ENCODE results near the gene SHROOM3.

The SHROOM3 gene

DNA sequence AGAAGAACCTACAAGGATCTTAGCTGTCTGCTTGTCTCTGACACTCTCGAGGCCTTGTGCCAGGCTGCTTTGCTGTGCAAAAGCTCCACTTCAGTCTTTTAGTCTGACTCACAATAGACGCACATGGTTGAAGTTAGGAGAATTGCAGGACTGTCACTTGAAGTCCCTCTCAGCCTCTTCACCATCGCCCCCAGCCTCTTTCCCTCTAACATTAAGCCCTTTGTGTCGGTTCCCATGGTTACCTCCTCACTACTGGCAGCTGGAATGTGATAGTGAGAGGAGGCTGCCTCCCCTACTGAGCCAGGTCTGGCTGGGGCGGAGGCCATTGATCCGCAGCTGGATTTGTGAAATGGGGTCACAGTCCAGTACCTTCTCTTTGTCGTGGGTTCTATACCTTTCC is 261.1 kb downstream of the SHROOM3 start:
- H3K9ac ChIP-seq (ENCODE audit: low read depth, low read length), result no peak overlapping the region
- no peaks in the 10 kb centered on the region for H3K9me3 ChIP-seq (ENCODE audit: control insufficient read depth, insufficient read depth, low read length)
- 0 out of 2 replicates have a peak, but pooled peaks cover 2% of the 10 kb centered on the region for H3K36me3 ChIP-seq (ENCODE audit: insufficient read depth, low read length)
- peaks cover 35% of the 10 kb centered on the region for H3K4me1 ChIP-seq (ENCODE audit: insufficient read depth, low read length)

DNA sequence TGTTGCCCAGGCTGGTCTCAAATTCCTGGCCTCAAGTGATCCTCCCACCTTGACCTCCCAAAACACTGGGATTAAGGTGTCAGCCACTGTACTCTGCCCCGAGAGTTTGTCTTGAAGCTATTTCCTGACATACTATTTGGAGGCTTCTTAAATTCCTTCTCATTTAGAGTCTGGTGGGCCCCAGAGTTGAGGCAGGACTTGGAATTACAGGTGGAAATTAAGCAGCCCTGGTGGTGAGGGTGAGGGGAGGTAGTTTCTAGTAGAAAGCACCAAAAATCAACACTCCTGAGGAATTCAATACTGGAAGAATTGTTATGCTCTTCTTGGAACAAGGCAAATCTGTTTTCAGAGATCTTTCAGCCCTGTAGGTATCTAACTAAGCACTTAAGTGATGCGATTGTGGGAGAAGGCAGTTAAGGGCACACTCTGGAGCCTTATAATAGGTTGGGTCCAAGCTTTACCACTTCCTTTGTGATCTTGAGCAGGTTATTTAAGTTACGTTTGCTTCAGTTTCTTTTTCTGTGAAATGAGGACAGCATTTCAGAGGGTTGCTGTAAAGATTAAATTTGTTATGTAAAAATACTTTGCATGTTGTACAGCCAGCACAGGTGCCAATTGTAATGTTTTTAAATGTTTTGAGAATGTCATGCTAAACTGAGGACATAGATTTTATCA is 262.2 kb downstream of the SHROOM3 start:
- Histone ChIP-seq H3K9me3 (ENCODE audit: control insufficient read depth, insufficient read depth, low read length) (no peaks in the 10 kb centered on the region), H3K36me3 (ENCODE audit: insufficient read depth, low read length) (0 out of 2 replicates have a peak, but pooled peaks cover 2% of the 10 kb centered on the region), H3K4me1 (ENCODE audit: insufficient read depth, low read length) (peaks cover 36% of the 10 kb centered on the region), H3K9ac (ENCODE audit: low read depth, low read length) (no peak overlapping the region)

DNA sequence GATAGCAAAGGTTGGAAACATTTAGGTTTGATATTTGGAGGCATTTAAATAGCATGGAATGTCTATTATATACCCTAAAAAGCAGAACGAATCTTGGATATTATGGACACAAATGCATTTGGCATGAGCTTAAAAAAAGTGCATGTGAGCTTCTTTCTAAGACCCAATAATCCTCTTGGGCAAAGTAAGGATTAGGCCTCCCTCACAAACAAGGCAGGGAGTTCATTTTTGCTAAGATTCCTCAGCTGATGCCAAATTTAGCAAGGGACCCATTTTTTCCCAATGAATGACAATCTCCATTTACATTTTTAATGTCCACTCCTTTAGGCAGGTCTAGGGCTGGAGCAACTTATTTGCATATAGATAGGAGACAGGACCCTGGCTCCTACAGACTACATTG is 263.1 kb downstream of the SHROOM3 start:
- Histone ChIP-seq H3K9ac (ENCODE audit: low read depth, low read length) (no peak overlapping the region), H3K4me1 (ENCODE audit: insufficient read depth, low read length) (peaks cover 45% of the 10 kb centered on the region), H3K9me3 (ENCODE audit: control insufficient read depth, insufficient read depth, low read length) (no peaks in the 10 kb centered on the region), H3K36me3 (ENCODE audit: insufficient read depth, low read length) (0 out of 2 replicates have a peak, but pooled peaks cover 2% of the 10 kb centered on the region)

DNA sequence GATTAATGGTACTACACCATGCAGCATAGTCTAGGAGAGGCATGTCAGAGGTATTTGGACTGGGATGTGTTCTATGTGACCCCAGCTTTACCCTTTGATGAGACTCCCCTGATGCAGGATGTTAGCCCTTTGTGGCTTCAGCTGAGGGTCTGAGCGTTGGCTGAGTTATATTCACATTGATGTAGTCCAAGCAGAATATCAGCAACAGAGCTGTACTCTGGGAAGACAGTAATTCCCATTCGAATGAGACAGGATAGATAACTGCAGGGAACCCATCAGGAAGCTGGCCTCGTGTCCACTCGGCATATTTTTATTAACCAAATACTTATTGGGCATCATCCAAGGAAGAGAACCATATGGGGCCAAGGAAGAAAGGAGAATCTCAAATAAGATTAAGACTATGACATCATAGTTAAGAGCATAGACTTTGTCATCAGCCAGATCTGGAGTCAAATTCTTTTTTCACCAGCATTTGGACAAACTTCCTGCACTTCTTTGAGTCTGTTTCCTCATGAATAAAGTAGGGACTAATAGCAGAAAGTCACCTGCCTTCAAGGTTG is 264.8 kb downstream of the SHROOM3 start:
- Histone ChIP-seq H3K9me3 (ENCODE audit: control insufficient read depth, insufficient read depth, low read length) (no peaks in the 10 kb centered on the region), H3K9ac (ENCODE audit: low read depth, low read length) (no peak overlapping the region), H3K4me1 (ENCODE audit: insufficient read depth, low read length) (peaks cover 62% of the 10 kb centered on the region), H3K36me3 (ENCODE audit: insufficient read depth, low read length) (0 out of 2 replicates have a peak, but pooled peaks cover 2% of the 10 kb centered on the region)

DNA sequence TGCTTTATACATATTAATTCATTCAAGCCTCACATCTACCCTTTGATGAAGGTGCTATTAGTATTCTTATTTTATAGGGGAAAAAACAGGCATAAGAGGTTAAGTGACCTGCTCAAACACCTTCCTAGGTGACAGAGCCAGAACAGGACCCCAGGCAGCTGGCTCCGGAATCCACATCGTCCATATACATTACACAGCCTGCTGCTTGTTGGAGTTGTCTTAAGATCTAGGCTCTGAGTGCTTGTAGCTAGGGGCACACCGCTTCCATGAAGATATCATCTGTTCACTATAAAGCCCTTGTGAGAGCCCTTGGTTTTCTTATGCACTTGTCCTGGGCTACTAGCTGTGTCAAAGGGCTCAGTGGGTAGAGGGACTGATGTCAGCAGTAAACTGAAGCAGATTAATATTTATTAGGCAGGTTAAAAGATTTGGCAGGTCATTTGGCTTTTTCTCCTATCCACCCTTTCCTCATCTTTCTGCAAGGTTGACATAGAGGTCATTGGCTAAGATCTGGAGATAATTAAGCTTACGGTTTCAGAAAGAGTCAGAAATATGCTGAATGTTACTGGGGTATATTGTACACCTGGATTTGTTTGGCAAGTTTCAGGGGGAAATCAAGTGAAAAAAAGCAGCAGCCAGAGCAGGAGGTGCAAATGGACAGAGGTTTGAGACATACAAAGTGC is 267.6 kb downstream of the SHROOM3 start:
- Histone ChIP-seq H3K4me1 (ENCODE audit: insufficient read depth, low read length) (peaks cover 59% of the 10 kb centered on the region), H3K9ac (ENCODE audit: low read depth, low read length) (no peak overlapping the region)

DNA sequence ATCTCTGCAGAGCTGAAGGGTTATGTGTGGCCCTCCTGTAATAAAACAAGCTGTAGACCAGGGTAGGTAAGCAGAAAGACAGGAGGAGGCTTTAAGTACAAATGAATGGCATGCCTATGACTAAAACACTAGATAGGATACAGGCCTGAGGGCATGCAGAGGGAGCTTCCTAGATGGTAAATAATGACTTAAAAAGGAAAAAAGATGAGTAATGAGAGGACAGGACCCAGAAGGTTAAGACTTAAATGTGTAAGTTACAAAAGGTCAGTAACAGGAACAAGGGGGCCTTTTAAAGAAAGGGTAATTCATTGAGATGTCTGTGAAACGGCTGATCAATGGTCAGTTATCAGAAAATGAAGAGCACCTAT is 268.1 kb downstream of the SHROOM3 start:
- H3K9ac ChIP-seq (ENCODE audit: low read depth, low read length), result no peak overlapping the region
- no peaks in the 10 kb centered on the region for H3K9me3 ChIP-seq (ENCODE audit: control insufficient read depth, insufficient read depth, low read length)
- peaks cover 54% of the 10 kb centered on the region for H3K4me1 ChIP-seq (ENCODE audit: insufficient read depth, low read length)
- H3K36me3 ChIP-seq (ENCODE audit: insufficient read depth, low read length), result 0 out of 2 replicates have a peak, but pooled peaks cover 2% of the 10 kb centered on the region

More for the DNA sequence above, 267.6 kb downstream of the SHROOM3 start:
- Histone ChIP-seq H3K36me3 (ENCODE audit: insufficient read depth, low read length) (0 out of 2 replicates have a peak, but pooled peaks cover 2% of the 10 kb centered on the region), H3K9me3 (ENCODE audit: control insufficient read depth, insufficient read depth, low read length) (no peaks in the 10 kb centered on the region)

DNA sequence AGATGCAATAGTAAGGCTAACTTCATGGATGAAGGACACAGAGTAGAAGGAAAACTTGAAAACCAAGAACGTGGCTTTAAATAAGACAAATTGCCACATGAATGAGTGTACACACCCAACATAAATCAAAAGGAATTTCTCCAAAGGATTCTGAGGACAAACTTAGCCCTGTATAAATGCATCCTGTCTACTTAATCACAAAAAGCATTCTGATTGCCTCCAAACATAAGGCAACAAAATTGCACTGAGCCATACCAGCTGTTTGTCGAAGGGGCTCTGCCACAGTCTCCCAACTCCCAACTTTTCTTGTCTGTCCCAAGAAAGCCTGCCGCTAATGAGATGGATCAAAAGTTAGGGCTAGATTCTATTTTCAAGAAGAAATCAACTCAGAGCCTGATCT is 268.6 kb downstream of the SHROOM3 start:
- H3K4me1 ChIP-seq (ENCODE audit: insufficient read depth, low read length), result peaks cover 52% of the 10 kb centered on the region

DNA sequence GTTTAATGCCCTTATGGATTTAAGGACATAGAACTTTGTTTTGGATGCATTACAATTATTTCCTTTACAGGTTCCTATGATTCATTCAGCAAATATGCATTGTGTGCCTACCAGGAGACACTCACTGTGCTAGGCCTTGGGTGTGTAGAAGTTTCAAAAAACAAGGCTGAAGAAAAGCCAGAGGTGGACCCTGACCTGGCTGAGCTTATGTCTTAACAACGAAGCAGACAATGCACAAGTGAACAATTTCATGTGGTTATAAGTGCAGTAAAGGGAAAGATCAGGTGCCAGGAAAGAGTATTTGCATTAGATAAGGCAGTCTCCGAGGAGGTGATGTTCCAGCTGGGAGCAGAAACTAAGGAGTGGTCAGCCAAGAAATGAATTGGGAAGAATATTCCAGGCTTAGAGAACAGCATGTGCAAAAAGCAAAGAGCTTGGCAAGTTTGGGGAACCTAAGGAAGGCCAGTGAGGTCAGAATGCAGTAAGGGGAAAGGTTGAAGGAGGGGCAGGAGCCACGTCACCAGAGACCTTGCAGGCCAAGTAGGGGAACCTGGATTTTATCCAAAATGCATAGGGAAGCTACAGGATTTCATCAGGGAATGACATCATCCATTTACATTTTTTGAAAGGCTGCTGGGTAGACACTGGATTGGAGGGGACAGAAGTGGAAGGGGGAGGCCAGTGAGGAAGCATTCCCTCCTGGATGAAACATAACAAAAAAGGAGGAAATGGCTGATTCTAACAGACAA is 269.3 kb downstream of the SHROOM3 start:
- H3K9ac ChIP-seq (ENCODE audit: low read depth, low read length), result peak overlapping the region; percentile 4; the same call in 1 of the 2 replicates
- H3K9me3 ChIP-seq (ENCODE audit: control insufficient read depth, insufficient read depth, low read length), result no peaks in the 10 kb centered on the region
- peaks cover 55% of the 10 kb centered on the region for H3K4me1 ChIP-seq (ENCODE audit: insufficient read depth, low read length)
- no peaks in the 10 kb centered on the region for H3K36me3 ChIP-seq (ENCODE audit: insufficient read depth, low read length)

More for the DNA sequence above, 268.6 kb downstream of the SHROOM3 start:
- no peak overlapping the region for H3K9ac ChIP-seq (ENCODE audit: low read depth, low read length)
- H3K9me3 ChIP-seq (ENCODE audit: control insufficient read depth, insufficient read depth, low read length), result no peaks in the 10 kb centered on the region
- H3K36me3 ChIP-seq (ENCODE audit: insufficient read depth, low read length), result no peaks in the 10 kb centered on the region

DNA sequence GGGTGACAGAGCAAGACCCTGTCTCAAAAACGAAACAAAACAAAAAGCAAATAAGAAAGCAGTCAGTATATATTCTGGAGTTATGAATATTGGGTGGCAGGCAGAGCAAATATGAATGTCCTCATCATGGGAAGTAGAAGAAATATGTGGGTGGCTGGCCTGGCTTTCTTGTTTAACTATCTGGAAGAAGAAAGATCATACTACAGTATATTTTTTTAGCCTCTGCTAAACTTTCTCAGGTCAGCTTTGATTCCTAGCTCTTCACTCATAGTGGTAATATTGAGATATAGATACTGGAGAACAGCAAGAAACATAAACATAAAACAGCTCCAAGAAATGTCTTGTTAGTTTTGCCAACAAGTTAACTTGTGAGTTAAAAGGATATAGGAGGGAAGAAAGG is 270.4 kb downstream of the SHROOM3 start:
- H3K9me3 ChIP-seq (ENCODE audit: control insufficient read depth, insufficient read depth, low read length), result no peaks in the 10 kb centered on the region
- no peaks in the 10 kb centered on the region for H3K36me3 ChIP-seq (ENCODE audit: insufficient read depth, low read length)
- H3K9ac ChIP-seq (ENCODE audit: low read depth, low read length), result no peak overlapping the region
- peaks cover 58% of the 10 kb centered on the region for H3K4me1 ChIP-seq (ENCODE audit: insufficient read depth, low read length)

DNA sequence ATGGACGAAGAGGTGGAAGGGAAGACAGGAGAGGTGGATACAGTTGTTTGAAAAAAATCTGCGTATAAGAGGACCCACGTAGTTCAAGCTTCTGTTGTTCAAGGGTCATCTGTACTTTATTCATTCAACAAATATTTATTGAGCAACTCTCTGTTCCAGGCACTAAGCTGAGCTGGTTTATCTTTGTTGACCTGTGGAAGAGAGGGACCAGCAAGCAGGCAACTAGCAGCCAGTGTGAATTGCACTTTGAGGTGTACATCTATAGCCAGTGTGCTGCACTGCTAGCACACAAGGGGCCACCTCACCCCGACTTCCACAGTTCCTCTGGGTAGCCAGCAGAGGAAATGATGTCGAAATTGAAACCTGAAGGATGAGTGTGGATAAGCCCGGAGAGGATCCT is 271.6 kb downstream of the SHROOM3 start:
- H3K9ac ChIP-seq (ENCODE audit: low read depth, low read length), result no peak overlapping the region
- no peaks in the 10 kb centered on the region for H3K9me3 ChIP-seq (ENCODE audit: control insufficient read depth, insufficient read depth, low read length)
- peaks cover 52% of the 10 kb centered on the region for H3K4me1 ChIP-seq (ENCODE audit: insufficient read depth, low read length)
- H3K36me3 ChIP-seq (ENCODE audit: insufficient read depth, low read length), result peaks cover 7% of the 10 kb centered on the region; the same call in 1 of the 2 replicates

DNA sequence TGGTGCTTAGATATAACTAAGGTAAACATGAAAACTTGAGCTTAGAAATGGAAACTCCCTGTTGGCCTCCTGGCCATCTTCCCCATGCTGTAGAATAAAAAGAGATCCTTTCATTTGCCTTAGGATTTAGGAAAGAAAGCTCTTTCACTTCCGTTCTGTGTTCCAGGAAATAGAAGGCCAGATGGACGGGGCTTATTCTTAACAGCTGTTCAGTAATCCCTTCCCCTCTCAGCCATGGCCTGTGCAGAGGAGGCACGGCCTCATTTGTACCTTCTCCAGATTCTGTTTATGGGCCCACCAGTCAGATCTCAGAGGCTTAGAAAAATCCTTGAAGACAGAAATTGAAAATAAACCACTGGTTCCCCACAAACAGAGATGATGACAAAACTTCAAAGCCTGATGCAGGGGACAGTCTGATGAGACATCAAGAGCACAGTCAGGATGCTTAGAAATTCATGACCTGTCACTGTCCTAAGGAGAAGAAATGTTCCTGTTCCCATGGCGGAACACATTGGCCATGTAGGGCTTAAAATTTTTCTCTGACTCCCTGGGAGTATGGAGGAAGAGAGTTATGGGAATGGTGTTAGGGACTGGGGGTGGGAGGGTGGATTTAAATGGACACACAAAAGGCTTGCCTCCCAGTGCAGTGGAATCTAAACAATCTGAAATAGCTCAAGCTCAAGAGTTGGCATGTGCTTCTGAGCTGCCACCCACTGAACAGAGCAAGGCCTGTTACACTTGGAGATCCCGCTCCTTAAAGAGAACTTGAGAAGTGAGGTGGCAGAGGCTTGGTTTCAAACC is 274.1 kb downstream of the SHROOM3 start:
- no peak overlapping the region for H3K9ac ChIP-seq (ENCODE audit: low read depth, low read length)
- peaks cover 11% of the 10 kb centered on the region; the same call in 1 of the 2 replicates for H3K36me3 ChIP-seq (ENCODE audit: insufficient read depth, low read length)
- peaks cover 29% of the 10 kb centered on the region for H3K4me1 ChIP-seq (ENCODE audit: insufficient read depth, low read length)

DNA sequence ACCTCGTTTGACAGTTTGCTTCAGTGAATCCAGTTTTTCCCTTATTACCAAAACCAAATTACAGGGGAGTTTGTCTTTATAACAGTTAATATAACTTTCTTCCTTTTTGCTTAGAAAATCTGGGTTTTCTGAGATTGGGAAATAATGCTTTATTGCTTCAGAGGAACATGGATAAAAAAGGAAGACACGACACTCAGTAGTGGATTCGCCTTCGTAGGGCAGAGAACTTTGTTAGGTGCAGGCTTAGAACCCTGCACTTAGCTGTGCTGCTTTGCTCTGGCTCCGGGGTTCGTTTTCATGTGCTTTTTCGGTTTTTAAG is 274.7 kb downstream of the SHROOM3 start:
- Histone ChIP-seq H3K4me1 (ENCODE audit: insufficient read depth, low read length) (peaks cover 23% of the 10 kb centered on the region), H3K9ac (ENCODE audit: low read depth, low read length) (no peak overlapping the region), H3K9me3 (ENCODE audit: control insufficient read depth, insufficient read depth, low read length) (no peaks in the 10 kb centered on the region), H3K36me3 (ENCODE audit: insufficient read depth, low read length) (peaks cover 11% of the 10 kb centered on the region; the same call in 1 of the 2 replicates)

More for the DNA sequence above, 274.1 kb downstream of the SHROOM3 start:
- no peaks in the 10 kb centered on the region for H3K9me3 ChIP-seq (ENCODE audit: control insufficient read depth, insufficient read depth, low read length)

DNA sequence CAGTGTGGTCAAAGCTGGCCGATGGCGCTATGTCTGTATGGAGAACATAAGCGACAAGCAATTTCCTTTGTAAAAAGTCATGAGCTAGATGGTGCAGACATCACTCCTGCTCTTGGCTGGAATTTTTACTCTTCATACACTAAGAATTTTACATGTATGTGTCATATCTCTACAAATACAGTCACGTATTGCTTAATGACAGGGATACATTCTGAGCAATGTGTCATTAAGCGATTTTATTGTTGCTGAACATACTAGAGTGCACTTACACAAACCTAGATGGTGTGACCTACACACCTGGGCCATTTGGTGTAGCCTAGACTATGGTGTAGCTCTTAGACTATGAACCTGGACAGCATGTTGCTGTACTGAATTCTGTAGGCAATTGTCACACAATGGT is 277.5 kb downstream of the SHROOM3 start:
- Histone ChIP-seq H3K9ac (ENCODE audit: low read depth, low read length) (no peak overlapping the region), H3K36me3 (ENCODE audit: insufficient read depth, low read length) (peaks cover 11% of the 10 kb centered on the region; the same call in 1 of the 2 replicates), H3K9me3 (ENCODE audit: control insufficient read depth, insufficient read depth, low read length) (no peaks in the 10 kb centered on the region), H3K4me1 (ENCODE audit: insufficient read depth, low read length) (peaks cover 14% of the 10 kb centered on the region; the same call in 1 of the 2 replicates)

All from ES-I3 (cell line).